M059J (cell line): Measurements from ENCODE around the gene TNS3. TPM values are rescaled to one million over a fixed set of nuclear protein-coding genes. Genes with fewer than 3 reads are reported as not detected.

ENCODE experiments used
- DNase-seq: peaks from one replicate; pipeline ENCODE4 v3.0.0-alpha.2; 2012; ENCODE audit warnings: low read depth
- total RNA-seq: library from RNA; depleted of rRNA; stranded (reverse); fragments of >200 nt; shearing (Covaris generic); gene quantifications from 2 replicates; pipeline ENCODE4 v1.2.3, GENCODE V29; 2014

Gene TNS3
- total RNA-seq, 1 experiment from 2014 or later = 115 TPM

GRCh38 chr7:47488201-47488968, 93.5 kb downstream of the TNS3 start:
- no peak for DNase-seq

- peak; percentile 69 for DNase-seq
Measured at GRCh38 chr7:47485640-47486435, 96.1 kb downstream of the TNS3 start.

DNA sequence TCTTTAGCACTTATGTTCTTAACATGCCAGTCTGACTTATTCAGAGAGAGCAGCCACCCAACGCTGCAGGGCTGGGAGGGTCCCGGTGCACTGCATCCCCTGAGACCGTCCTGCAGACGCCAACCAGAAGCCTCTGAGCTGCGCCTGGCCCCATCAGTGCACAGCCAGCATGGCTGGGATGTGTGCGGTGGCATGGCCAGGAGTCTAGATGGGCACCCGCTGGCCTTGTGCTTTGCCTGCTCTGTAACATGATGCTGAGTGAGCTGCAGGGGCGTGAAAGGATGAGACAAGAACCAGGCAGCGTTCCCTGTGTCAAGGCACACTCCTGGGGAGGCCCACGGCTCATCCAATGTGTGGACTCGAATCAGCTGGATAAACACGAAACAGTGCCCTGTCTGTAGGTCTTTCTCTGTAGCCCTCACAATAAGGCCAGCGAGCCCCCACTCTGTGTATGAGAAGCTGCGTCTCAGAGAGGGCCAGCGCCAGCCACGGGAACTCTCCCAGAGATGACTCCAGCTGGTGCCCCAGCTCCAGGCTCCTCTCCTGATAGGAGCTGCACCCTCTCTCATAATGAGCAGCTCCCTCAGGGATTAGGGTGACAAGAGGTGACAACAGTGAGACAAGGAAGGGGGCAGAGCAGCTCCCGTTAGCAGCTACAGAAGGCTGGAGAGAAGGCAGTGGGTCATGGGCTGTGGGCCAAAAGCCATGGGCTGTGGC, 96.8 kb downstream of the TNS3 start:
- DNase-seq = no peak

DNA sequence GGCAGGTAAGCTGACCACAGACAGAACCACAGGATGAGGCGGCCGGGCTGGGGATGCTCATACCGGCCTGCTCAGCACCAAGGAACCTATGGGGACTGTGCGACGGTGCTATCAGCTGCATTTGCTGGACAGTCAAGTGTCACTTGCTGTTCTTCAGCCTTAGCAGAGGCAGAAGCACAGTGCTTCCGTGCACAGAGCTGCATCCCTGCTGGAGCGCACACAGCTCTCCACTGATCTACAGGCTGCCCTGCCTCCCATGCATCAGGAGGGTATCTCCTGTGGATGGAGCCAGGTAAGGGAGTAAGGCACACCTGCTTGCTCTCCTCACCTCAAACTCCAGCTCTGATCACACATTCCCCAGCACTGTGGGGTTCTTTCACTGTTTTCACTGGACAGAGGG, 97.5 kb downstream of the TNS3 start:
- DNase-seq = no peak

GRCh38 chr7:47483604-47484273, 98.2 kb downstream of the TNS3 start:
- peak; percentile 39 for DNase-seq

GRCh38 chr7:47482013-47482875, 99.7 kb downstream of the TNS3 start:
- DNase-seq = peak; percentile 99

- no peak for DNase-seq
Measured at GRCh38 chr7:47481541-47482012, 100.3 kb downstream of the TNS3 start.

DNA sequence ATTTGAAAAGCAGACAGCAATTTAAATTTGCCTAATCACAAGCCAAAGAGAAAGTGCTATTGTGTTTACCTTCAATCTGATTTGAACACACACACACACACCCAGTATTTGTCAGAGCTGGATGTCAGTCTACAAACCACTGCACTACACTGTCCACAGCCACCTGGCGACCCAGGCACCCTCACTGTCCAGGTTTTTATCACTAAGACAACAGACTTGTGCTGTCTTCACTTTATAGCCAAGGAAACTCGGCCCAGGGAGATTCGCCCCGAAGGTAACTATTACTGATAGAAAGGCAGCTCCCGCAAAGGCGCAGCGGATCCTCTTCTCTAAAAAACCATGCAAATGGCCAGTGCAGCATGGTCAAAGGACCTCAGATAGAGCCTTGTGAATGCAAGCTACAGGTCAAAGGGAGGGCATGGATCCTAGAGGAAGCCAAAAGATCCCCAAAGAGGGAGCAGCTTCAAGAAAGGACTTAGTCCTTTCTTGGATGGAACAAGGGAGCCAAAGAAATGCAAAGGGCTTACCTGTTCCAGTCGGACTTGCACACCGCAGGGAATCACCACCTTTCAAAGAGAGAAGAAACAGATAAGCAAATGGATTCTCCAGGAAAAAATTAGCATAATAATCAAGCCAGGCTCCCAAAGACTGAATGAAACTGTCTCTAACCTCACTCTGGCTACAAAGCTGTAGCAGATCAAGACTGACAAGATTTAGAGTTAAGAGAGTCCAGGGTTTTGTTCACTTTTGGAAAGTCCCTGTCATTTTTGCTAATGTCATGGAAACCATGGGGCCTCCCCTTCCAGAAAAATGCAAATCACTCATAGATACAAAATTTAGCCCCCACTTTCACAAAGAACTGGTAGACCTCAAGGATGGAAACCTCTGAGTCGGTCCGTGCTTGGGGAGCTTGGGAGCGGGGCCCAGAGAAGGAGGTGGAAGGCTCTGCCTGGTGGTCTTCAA, 101.1 kb downstream of the TNS3 start:
- no peak for DNase-seq

DNA sequence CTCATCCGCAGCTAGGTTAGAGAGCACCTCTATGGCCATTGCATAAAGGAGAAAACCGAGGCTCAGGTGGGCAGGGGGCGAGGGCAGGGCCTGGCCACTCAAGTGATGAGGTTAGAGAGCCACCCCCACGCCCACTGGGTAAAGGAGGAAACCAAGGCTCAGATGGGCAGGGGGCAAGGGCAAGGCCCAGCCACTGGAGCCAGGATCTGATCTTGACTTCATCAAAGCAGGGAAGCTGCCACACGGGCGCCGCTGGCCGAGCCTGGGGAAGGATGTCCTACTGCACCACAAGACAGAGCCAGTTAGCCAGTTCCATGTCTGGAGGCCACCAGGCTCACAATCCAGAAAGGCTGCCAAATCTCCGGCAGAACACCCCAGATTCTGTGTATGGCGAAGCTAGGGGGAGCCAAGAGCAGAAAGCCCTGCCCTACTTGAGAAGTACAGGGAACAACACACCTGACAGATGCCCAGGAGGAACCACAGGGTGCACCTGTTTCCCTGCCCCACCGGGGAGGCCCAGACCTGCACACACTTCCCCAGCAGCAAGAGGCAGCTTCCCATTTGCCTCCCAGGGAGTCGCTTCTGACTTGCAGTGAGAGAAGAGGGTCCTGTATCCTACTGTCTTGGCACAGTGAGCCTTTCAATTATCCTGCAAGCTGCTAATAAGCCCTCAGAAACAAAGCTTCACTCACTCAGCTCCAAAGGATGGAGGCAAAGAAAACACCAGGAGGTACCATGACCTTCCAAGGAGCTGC, 101.9 kb downstream of the TNS3 start:
- no peak for DNase-seq

- DNase-seq = no peak
Measured at GRCh38 chr7:47478926-47479711, 102.8 kb downstream of the TNS3 start.

GRCh38 chr7:47478017-47478344, 103.9 kb downstream of the TNS3 start:
- DNase-seq = peak; percentile 49

DNA sequence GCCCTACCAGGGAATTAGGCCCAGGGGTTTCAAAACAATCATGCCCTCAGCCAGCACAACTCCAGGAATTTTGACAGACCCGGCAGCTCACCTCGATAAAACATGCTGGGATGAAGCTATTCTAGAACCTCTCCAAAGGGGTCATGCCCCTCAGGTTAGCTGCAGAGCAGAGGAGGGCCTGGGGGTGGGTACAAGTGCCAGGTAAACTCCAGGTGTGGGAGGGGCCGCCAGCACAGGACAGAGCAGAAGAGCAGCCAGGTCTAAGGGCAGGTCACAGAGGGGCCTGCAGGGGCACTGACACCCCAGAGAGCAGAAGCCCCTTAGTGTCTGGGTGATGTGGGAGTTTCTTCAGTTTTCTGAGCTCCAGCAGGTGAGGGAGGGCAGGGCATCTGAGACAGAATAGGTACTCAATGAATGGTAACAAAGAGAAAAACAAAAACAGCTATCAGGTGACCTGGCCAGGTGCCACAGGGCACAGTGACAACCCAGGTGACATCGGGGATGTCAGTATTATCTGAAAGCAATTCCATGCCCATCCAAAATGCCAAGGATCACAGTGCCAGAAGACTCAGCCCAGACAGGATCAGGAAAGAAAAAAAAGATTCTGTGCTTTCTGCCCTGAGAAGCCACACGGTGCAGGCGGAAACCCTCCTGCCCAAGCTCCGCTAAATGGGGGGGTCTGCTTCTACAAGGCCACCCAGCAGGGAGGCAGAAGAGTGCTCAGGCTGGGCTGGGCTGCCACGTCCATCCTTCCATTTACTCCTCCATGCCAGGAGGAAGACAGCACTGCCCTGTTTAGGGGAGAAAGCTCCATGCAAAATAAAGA, 104.5 kb downstream of the TNS3 start:
- peak; percentile 30 for DNase-seq

DNA sequence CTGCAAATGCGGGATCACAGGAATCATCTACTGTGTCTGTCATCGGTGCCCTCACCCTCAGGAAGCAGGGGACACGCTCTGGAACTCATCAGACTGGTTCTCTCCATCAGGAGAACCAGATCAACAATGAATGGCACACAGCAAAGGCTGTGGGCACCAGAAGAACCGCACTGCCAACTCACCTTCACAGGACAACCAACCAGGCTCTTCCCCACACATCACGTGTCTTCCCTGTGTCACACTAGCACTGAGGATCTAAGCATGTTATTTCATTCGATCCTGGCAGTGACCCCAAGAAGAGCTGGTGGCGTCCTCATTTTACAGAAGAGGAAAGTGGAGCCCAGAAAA, 106.1 kb downstream of the TNS3 start:
- DNase-seq = no peak

DNA sequence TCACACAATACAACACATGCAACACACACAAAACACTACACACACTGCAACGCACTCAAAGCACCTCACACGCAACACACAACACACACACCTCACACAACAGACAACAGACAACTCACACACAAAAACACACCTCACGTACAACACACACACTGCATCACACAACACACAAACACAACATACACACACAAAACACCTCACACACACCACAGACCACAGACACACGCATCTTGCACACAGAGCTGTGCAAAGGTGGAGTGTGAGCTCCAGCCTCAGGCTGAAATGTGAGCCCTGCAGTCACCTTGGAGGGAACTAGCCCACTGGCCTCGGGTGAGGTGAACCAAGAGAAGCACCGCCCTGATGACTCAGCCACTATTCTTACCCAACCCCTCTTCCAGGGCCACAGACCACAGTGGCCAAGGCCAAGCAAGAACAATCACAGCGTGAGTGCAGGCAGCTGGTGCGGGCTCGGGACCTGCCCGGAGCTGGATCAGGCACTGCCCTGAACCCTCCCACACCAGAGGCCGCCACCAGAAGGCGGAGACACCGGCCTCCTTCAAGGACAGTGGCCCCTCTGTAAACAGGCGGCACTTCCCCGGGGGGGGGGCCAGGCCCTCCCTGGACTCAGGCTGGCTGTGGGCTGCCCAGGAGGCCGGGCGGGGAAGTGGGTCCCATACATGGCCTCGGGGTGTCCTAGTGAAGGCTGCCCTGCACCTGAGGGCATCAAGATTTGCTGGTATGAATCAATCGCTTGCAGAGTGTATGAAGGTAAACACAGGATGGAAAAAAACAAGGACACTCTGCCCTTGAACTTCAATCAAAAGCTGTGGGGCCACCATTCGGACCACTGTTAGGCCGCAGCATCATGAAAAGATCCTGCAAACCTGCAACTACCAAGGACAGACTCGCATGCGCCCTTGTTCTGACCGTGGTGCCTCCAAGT, 106.7 kb downstream of the TNS3 start:
- DNase-seq = peak; percentile 100

DNA sequence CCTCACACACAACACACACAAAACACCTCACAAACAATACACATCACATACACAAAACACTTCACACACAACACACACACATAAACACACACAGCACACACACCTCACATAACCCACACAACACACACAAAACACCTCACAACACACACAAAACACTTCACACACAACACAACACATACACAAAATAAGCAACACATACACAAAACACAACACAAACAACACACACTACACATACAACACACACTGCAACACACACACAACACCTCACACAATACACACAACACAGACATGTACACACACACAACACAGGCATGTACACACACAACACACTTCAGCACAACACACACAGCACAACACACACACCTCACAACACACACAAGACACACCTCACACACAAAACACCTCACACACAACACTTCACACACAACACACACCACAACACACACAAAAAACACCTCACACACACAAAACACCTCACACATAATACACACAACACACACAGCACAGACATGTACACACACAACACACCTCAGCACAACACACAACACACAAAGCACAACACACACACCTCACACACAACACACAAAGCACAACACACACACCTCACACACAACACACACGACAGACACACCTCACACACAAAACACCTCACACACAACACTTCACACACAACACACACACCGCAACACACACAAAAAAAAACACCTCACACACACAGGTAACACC, 107.5 kb downstream of the TNS3 start:
- DNase-seq = no peak
